K562 (cell line): ENCODE data around the gene NELFA. TPM values are rescaled to one million over a fixed set of nuclear protein-coding genes. Genes with fewer than 3 reads are reported as not detected.

Source experiments
- CC2D1A ChIP-seq: fragments of 450-650 bp; IDR thresholded peaks from 2 replicates; pipeline ENCODE4 v1.6.1; 2017; ENCODE audit warnings: mild to moderate bottlenecking
- CHAMP1 ChIP-seq: fragments of 450-650 bp; IDR thresholded peaks from 2 replicates; pipeline ENCODE4 v1.6.1; 2016; ENCODE audit warnings: mild to moderate bottlenecking
- E2F1 ChIP-seq: sonication (generic); formaldehyde crosslinking; IDR thresholded peaks from 2 replicates; pipeline ENCODE4 v1.8.1; 2023; ENCODE audit warnings: mild to moderate bottlenecking, missing genetic modification reagents, moderate library complexity
- E2F8 ChIP-seq: fragments of 450-650 bp; IDR thresholded peaks from 2 replicates; pipeline ENCODE4 v1.7.1; 2018; ENCODE audit warnings: mild to moderate bottlenecking, low read depth; ENCODE audit not compliant: partially characterized antibody
- RUNX1 ChIP-seq: sonication (generic); IDR thresholded peaks from 2 replicates; pipeline ENCODE4 v1.6.1; 2016; ENCODE audit warnings: antibody characterized with exemption, low read depth
- TOE1 ChIP-seq, 2 experiments: fragments of 450-650 bp in 1 of 2; sonication (generic) in 1 of 2; formaldehyde crosslinking in 1 of 2; IDR thresholded peaks; 2 replicates each; pipeline versions ENCODE4 v1.7.1 to v1.8.0; 2016 to 2022; ENCODE audit warnings: borderline replicate concordance in 2 of 2, mild to moderate bottlenecking in 2 of 2, antibody characterized with exemption in 1 of 2, inconsistent platforms in 1 of 2, low read depth in 1 of 2, missing genetic modification reagents in 1 of 2, moderate library complexity in 1 of 2
- ZBTB7A ChIP-seq: IDR thresholded peaks from 2 replicates; pipeline ENCODE4 v1.6.1; 2011; ENCODE audit warnings: low read depth, mild to moderate bottlenecking, low read length, moderate library complexity, borderline replicate concordance; ENCODE audit not compliant: control insufficient read depth
- ZNF354B ChIP-seq: fragments of 250-450 bp; sonication (Bioruptor Pico); IDR thresholded peaks from 2 replicates; pipeline ENCODE4 v1.4.0; 2020
- polyA plus RNA-seq, 8 experiments: library from polyadenylated mRNA; depleted of rRNA in 4 of 8; stranded (reverse) in 5 of 8; unstranded in 3 of 8; fragments of >200 nt; fragmentation: Nextera tagmentation in 2 of 8; fragmentation: Illumina TruSeq in 1 of 8; extraction: Ambion mirVana in 2 of 8; extraction: Trizol in 1 of 8; gene quantifications; 2 replicates each; pipeline versions ENCODE4 v1.2.1 to v1.2.3, GENCODE V29; 2011 to 2014; ENCODE audit warnings: inconsistent platforms in 1 of 8, missing spikeins in 1 of 8
- total RNA-seq, 7 experiments: library from RNA; depleted of rRNA in 6 of 7; stranded (reverse); fragments of >200 nt in 6 of 7; fragmentation: Illumina TruSeq in 2 of 7; extraction: Trizol in 2 of 7; gene quantifications; 2 replicates each; pipeline versions ENCODE4 v1.2.1 to v1.2.3, GENCODE V29; 2011 to 2021; ENCODE audit warnings: low replicate concordance in 1 of 7

NELFA gene
- total and polyA plus RNA-seq, 9 of the 15 experiments (the other 6 are each of a cell fraction or from before 2014, with no cell fraction given): 0.76 to 59.6 (median 14.8) TPM

- TF ChIP-seq CHAMP1 (no peak), TOE1 (IDR thresholded peaks at IDR 0.05; ENCODE audit: borderline replicate concordance) (no peak), TOE1 (CRISPR knock-in tag; IDR thresholded peaks at IDR 0.05; ENCODE audit: borderline replicate concordance, low read depth) (no peak), CC2D1A (no peak), ZBTB7A (no peak), RUNX1 (no peak), ZNF354B (CRISPR knock-in tag) (no peak), E2F1 (no peak), E2F8 (no peak)
- TF ChIP-seq, all 486 proteins: peak for 0
Measured at GRCh38 chr4:2024683-2025082, 15.9 kb upstream of the NELFA start (continued).
